DND-41 (cell line): ENCODE results near the gene GNAS-AS1.

Experiments used
- ATAC-seq: fragments of 200-7000 bp; cut with Tn5 transposase; 3 replicates; pipeline ENCODE4 v1.9.1; 2021; ENCODE audit warnings: low read depth; ENCODE audit not compliant: insufficient read depth
- DNase-seq: peaks from one replicate; pipeline ENCODE4 v3.0.0-alpha.2; 2020
- H2AFZ ChIP-seq: 2 replicates; pipeline ENCODE4 v1.6.0; 2012; ENCODE audit warnings: low read depth, low read length
- H3K27ac ChIP-seq: 2 replicates; pipeline ENCODE4 v1.5.1; 2012; ENCODE audit warnings: low read length, inconsistent platforms
- H3K27me3 ChIP-seq: fragments of 200-600 bp; sonication (generic); 2 replicates; pipeline ENCODE4 v1.6.0; 2012; ENCODE audit warnings: low read length, mild to moderate bottlenecking, inconsistent platforms; ENCODE audit not compliant: insufficient read depth, poor library complexity
- H3K36me3 ChIP-seq: 2 replicates; pipeline ENCODE4 v1.5.1; 2012; ENCODE audit warnings: low read length, inconsistent platforms; ENCODE audit not compliant: insufficient read depth
- H3K4me1 ChIP-seq: 2 replicates; pipeline ENCODE4 v1.5.1; 2012; ENCODE audit warnings: mild to moderate bottlenecking, low read length; ENCODE audit not compliant: insufficient read depth
- H3K4me2 ChIP-seq: 2 replicates; pipeline ENCODE4 v1.6.0; 2012; ENCODE audit warnings: mild to moderate bottlenecking, moderate library complexity, low read length, inconsistent platforms; ENCODE audit not compliant: insufficient read depth
- H3K4me3 ChIP-seq, 2 experiments: fragments of 200-600 bp in 1 of 2; shearing (Covaris generic) in 1 of 2; 2 replicates each; pipeline ENCODE4 v1.5.1; 2012 to 2016; ENCODE audit warnings: inconsistent platforms in 2 of 2, low read length in 2 of 2, mild to moderate bottlenecking in 2 of 2, low read depth in 1 of 2, moderate library complexity in 1 of 2
- H3K79me2 ChIP-seq: 2 replicates; pipeline ENCODE4 v1.6.0; 2012; ENCODE audit warnings: low read length, inconsistent platforms; ENCODE audit not compliant: insufficient read depth
- H3K9ac ChIP-seq: 2 replicates; pipeline ENCODE4 v1.6.0; 2012; ENCODE audit warnings: low read depth, mild to moderate bottlenecking, inconsistent platforms, low read length, moderate library complexity
- H3K9me3 ChIP-seq: 2 replicates; pipeline ENCODE4 v1.5.1; 2012; ENCODE audit warnings: low read length, moderate library complexity, mild to moderate bottlenecking, inconsistent platforms; ENCODE audit not compliant: insufficient read depth, severe bottlenecking
- H4K20me1 ChIP-seq: 2 replicates; pipeline ENCODE4 v1.6.0; 2012; ENCODE audit warnings: low read length; ENCODE audit not compliant: insufficient read depth
- CTCF ChIP-seq: IDR thresholded peaks from 2 replicates; pipeline ENCODE4 v1.5.1; 2012; ENCODE audit warnings: borderline replicate concordance, low read length, moderate library complexity, mild to moderate bottlenecking; ENCODE audit not compliant: poor library complexity, severe bottlenecking; ENCODE audit errors: extremely low read depth
- EZH2 ChIP-seq: IDR thresholded peaks from 3 replicates; pipeline ENCODE4 v1.6.1; 2012; ENCODE audit warnings: borderline replicate concordance, low read depth, mild to moderate bottlenecking, moderate library complexity, low read length, inconsistent platforms; ENCODE audit not compliant: severe bottlenecking

The GNAS-AS1 gene

GRCh38 chr20:58807801-58808200 lies 42.9 kb downstream of the GNAS-AS1 start:
- ATAC-seq, result no peak
- H4K20me1 ChIP-seq, result peaks cover 5% of the 10 kb centered on the region; the same call in 1 of the 2 replicates
- no peak overlapping the region for H3K27ac ChIP-seq
- no peaks in the 10 kb centered on the region for H3K4me1 ChIP-seq
- no peaks in the 10 kb centered on the region for H3K36me3 ChIP-seq
- H3K9me3 ChIP-seq, result no peaks in the 10 kb centered on the region
- no peak for TF ChIP-seq EZH2
- TF ChIP-seq CTCF, result no peak
- H3K4me2 ChIP-seq, result no peak overlapping the region
- peaks cover 19% of the 10 kb centered on the region for H3K27me3 ChIP-seq
- H2AFZ ChIP-seq, result no peak overlapping the region
- no peak overlapping the region for H3K9ac ChIP-seq
- H3K4me3 ChIP-seq, result no peak overlapping the region
- no peak for DNase-seq
- H3K79me2 ChIP-seq, result no peaks in the 10 kb centered on the region

- Histone ChIP-seq H3K4me1 (no peaks in the 10 kb centered on the region), H2AFZ (no peak overlapping the region), H3K9me3 (no peaks in the 10 kb centered on the region), H3K27me3 (peaks cover 3% of the 10 kb centered on the region), H3K4me3 (no peak overlapping the region), H3K27ac (no peak overlapping the region), H4K20me1 (no peaks in the 10 kb centered on the region), H3K9ac (no peak overlapping the region), H3K36me3 (no peaks in the 10 kb centered on the region), H3K4me2 (no peak overlapping the region), H3K79me2 (no peaks in the 10 kb centered on the region)
- no peak for DNase-seq
- TF ChIP-seq CTCF (no peak), EZH2 (no peak)
- no peak for ATAC-seq
Observed at GRCh38 chr20:58803533-58803932, 47.2 kb downstream of the GNAS-AS1 start.

DNA sequence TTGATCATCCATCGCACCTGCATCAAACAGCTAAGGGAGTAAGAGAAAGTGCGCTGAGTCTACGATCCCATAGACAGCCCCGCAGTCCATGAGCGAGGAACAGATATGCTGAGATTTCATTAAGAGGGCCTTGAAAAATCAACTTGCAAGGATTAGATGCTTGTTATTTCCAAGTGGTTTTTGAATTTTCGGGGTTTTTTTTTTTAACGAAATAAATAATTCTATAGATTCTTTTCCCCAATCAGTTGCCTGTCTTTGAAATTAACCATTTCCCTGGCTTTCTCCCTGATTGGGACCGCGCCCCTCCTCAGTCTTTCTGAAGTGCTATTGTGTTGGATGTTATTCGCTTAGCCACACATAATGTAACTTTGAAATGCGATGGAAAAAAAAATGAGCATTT lies 48.6 kb downstream of the GNAS-AS1 start:
- Histone ChIP-seq H2AFZ (no peak overlapping the region), H3K9me3 (no peaks in the 10 kb centered on the region), H3K79me2 (no peaks in the 10 kb centered on the region), H3K4me1 (no peaks in the 10 kb centered on the region), H3K4me3 (no peak overlapping the region), H3K9ac (no peak overlapping the region), H4K20me1 (no peaks in the 10 kb centered on the region), H3K27me3 (peaks cover 7% of the 10 kb centered on the region), H3K36me3 (no peaks in the 10 kb centered on the region), H3K4me2 (no peak overlapping the region), H3K27ac (no peak overlapping the region)
- no peak for ATAC-seq
- no peak for DNase-seq
- TF ChIP-seq EZH2, result no peak
- TF ChIP-seq CTCF, result no peak

DNA sequence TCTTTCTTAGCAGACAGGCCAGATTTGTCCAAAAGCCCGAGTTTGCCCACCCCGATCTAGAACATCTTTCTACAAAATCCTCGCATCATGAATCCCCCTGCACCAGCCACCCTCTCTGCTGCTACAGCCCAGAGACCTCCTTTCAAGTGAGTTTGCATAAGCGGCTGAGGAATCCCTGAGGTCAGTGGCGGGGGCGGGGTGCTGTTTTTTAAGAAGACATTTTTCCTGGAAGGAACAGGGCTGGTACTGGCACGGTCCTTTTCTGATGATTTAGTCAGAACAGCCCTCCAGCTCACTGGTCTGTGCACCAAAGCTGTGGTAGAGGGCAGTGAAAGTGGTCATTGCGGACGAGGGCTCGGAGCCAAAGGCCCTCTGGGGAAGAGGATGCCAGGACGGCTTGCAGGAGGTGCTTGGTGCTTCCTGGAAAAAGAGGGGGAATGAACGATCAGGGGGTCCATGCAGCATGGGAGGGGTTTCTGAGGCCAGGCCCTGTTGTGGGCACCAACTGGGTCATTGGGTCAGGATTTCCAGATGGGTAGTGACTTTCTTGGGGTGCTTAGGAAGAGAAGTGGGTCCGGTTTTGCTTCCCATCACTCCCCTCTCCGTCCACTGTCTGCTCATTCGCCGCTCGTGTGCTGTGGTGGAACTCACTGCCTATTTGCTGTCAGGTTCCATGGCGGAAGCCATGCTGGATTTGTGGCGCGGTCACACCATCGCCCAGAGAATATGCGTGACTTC lies 50.4 kb downstream of the GNAS-AS1 start:
- Histone ChIP-seq H3K4me3 (no peak overlapping the region), H3K36me3 (no peaks in the 10 kb centered on the region), H3K79me2 (no peaks in the 10 kb centered on the region), H4K20me1 (no peaks in the 10 kb centered on the region), H3K4me2 (no peak overlapping the region), H3K27me3 (peaks cover 11% of the 10 kb centered on the region), H3K9ac (no peak overlapping the region), H3K9me3 (no peaks in the 10 kb centered on the region), H2AFZ (no peak overlapping the region), H3K27ac (no peak overlapping the region), H3K4me1 (no peaks in the 10 kb centered on the region)
- TF ChIP-seq CTCF, result no peak
- TF ChIP-seq EZH2, result no peak
- ATAC-seq (no peak), DNase-seq (no peak)
